Mammary epithelial cell (primary cell): ENCODE measurements around the gene OR51I2.

ENCODE experiments used
- EZH2 ChIP-seq: IDR thresholded peaks from 2 replicates; pipeline ENCODE4 v1.6.1; 2012; ENCODE audit warnings: low read length, inconsistent platforms, borderline replicate concordance
- TF ChIP-seq, protein P1 (sequence below), 2 donors: IDR thresholded peaks in 1 of 2; conservative IDR thresholded peaks in 1 of 2; 2 replicates each; pipeline ENCODE4 v1.5.1; 2011 to 2012; ENCODE audit warnings: inconsistent platforms in 2 of 2, low read length in 2 of 2, mild to moderate bottlenecking in 2 of 2, control low read depth in 1 of 2, low read depth in 1 of 2; ENCODE audit not compliant: insufficient read depth in 1 of 2; ENCODE audit errors: extremely low read depth in 1 of 2

DNA sequence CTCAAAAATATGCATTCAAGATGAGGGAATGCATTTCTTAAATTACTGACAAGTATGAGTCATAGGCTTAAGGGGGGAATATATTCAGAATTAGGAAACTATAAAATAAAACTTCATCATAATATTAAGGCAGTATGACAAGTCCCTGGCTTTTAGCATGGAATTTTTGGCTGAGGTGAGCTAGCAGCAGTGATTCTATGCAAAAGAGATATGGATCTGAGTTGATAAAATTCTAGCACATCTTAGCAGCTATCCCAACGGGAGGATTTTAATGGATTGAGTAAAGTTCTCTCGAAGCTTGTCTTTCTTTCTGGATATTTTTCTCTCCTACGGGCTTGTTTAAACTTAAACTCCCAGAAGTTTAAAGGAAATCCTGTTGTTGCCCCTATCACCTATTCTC, 26.0 kb upstream of the OR51I2 start:
- TF ChIP-seq, protein P1, sequence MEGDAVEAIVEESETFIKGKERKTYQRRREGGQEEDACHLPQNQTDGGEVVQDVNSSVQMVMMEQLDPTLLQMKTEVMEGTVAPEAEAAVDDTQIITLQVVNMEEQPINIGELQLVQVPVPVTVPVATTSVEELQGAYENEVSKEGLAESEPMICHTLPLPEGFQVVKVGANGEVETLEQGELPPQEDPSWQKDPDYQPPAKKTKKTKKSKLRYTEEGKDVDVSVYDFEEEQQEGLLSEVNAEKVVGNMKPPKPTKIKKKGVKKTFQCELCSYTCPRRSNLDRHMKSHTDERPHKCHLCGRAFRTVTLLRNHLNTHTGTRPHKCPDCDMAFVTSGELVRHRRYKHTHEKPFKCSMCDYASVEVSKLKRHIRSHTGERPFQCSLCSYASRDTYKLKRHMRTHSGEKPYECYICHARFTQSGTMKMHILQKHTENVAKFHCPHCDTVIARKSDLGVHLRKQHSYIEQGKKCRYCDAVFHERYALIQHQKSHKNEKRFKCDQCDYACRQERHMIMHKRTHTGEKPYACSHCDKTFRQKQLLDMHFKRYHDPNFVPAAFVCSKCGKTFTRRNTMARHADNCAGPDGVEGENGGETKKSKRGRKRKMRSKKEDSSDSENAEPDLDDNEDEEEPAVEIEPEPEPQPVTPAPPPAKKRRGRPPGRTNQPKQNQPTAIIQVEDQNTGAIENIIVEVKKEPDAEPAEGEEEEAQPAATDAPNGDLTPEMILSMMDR (conservative IDR thresholded peaks at IDR 0.05 in 1 of 2, IDR thresholded peaks at IDR 0.05 in 1 of 2; ENCODE audit: extremely low read depth in 1 of 2, insufficient read depth in 1 of 2, low read depth in 1 of 2, low read length in 2 of 2) = no peak
- TF ChIP-seq EZH2 = no peak
